Measurements from ENCODE around the gene CUEDC2. TPM values are rescaled to one million over a fixed set of nuclear protein-coding genes. Genes with fewer than 3 reads are reported as not detected.

The CUEDC2 gene
- total and polyA plus RNA-seq, 4 donors = 40.6 to 80.2 (median 51.8) TPM

DNA sequence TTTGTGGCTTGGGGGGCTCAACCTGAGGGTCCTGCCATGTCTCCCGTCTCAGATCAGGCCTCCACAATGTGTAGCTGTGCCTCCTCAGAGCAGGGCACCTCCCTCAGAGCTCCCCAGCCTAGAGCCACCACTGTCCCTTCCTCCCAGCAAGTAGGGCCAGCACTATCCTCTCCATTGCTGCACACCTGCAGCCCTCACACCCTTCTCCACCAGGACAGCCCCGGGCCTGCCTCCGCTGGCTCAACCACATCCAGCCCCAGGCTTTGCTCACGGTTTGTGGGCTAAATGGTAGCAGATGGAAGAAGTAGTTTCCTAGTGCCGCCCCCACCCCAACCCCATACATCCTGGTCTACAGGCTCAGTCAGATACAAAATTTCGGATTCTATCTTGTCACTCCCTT, 26.7 kb downstream of the CUEDC2 start:
- H3K4me3 ChIP-seq (ENCODE audit: low read length in 2 of 2) = no peak overlapping the region

DNA sequence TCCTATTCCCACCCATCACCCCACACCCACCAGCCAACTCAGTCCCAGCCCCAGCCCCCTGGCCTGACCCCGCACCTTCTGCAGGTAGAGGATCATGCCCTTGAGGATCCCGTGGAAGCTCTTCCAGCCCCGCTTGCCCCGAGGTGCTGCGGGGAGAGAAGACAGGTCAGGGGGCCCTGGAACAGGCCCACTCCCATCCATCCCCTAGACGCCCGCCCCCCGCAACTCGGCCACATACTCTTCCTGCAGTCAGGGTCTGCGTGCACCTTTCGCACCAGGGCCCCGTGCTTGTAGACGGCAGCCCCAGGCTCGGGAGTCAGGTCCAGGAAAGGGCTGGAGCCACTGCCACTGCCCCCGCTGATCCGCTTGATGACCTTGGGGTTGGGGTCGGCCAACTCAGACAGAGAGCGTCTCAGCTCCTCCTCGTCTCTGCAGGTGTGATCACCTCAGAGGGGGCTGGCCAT, 27.2 kb downstream of the CUEDC2 start:
- Histone ChIP-seq H3K4me1 (ENCODE audit: control insufficient read depth in 1 of 2, insufficient read depth in 2 of 2, low read length in 2 of 2) (no peaks in the 10 kb centered on the region), H3K4me3 (ENCODE audit: low read length in 2 of 2) (no peak overlapping the region), H3K27me3 (ENCODE audit: control insufficient read depth in 1 of 2, insufficient read depth in 2 of 2, low read length in 1 of 2) (no peaks in the 10 kb centered on the region), H3K36me3 (ENCODE audit: control insufficient read depth in 1 of 2, insufficient read depth in 2 of 2, low read length in 1 of 2) (no peaks in the 10 kb centered on the region), H3K9me3 (ENCODE audit: control insufficient read depth, low read length) (no peaks in the 10 kb centered on the region), H3K27ac (ENCODE audit: low read depth in 1 of 2, low read length in 2 of 2) (no peak overlapping the region)
- 85 to 87% methylated on average over 19 of the region's 19 CpGs for WGBS, 2 donors
- intact Hi-C loops (cut with DNase I) = no loop called here
- DNase-seq (no peak), ATAC-seq (ENCODE audit: low FRiP score) (no peak)

More for the DNA sequence above, 26.7 kb downstream of the CUEDC2 start:
- Histone ChIP-seq H3K36me3 (ENCODE audit: control insufficient read depth in 1 of 2, insufficient read depth in 2 of 2, low read length in 1 of 2) (no peaks in the 10 kb centered on the region), H3K4me1 (ENCODE audit: control insufficient read depth in 1 of 2, insufficient read depth in 2 of 2, low read length in 2 of 2) (no peaks in the 10 kb centered on the region), H3K27ac (ENCODE audit: low read depth in 1 of 2, low read length in 2 of 2) (no peak overlapping the region), H3K27me3 (ENCODE audit: control insufficient read depth in 1 of 2, insufficient read depth in 2 of 2, low read length in 1 of 2) (no peaks in the 10 kb centered on the region), H3K9me3 (ENCODE audit: control insufficient read depth, low read length) (no peaks in the 10 kb centered on the region)
- intact Hi-C loops (cut with DNase I) = no loop called here
- no peak for DNase-seq
- no peak for ATAC-seq (ENCODE audit: low FRiP score)
- WGBS, 2 donors = 79 to 88% methylated on average over 6 of the region's 6 CpGs

- Histone ChIP-seq H3K4me3 (ENCODE audit: low read length in 2 of 2) (no peak overlapping the region), H3K36me3 (ENCODE audit: control insufficient read depth in 1 of 2, insufficient read depth in 2 of 2, low read length in 1 of 2) (no peaks in the 10 kb centered on the region), H3K9me3 (ENCODE audit: control insufficient read depth, low read length) (no peaks in the 10 kb centered on the region), H3K4me1 (ENCODE audit: control insufficient read depth in 1 of 2, insufficient read depth in 2 of 2, low read length in 2 of 2) (no peaks in the 10 kb centered on the region), H3K27ac (ENCODE audit: low read depth in 1 of 2, low read length in 2 of 2) (no peak overlapping the region), H3K27me3 (ENCODE audit: control insufficient read depth in 1 of 2, insufficient read depth in 2 of 2, low read length in 1 of 2) (no peaks in the 10 kb centered on the region)
- ATAC-seq (ENCODE audit: low FRiP score) = no peak
- intact Hi-C loops (cut with DNase I) = no loop called here
- DNase-seq = peak in 1 of 2 donors; percentile 29
- WGBS, 2 donors = 88 to 91% methylated on average over 16 to 17 of the region's 17 CpGs
Observed at GRCh38 chr10:102404361-102405107, 27.8 kb downstream of the CUEDC2 start.

GRCh38 chr10:102403115-102403514, 29.3 kb downstream of the CUEDC2 start:
- ATAC-seq (ENCODE audit: low FRiP score) (no peak), DNase-seq (no peak)
- H3K9me3 ChIP-seq (ENCODE audit: control insufficient read depth, low read length) = no peaks in the 10 kb centered on the region
- H3K4me1 ChIP-seq (ENCODE audit: control insufficient read depth in 1 of 2, insufficient read depth in 2 of 2, low read length in 2 of 2) = no peaks in the 10 kb centered on the region
- no peaks in the 10 kb centered on the region for H3K27me3 ChIP-seq (ENCODE audit: control insufficient read depth in 1 of 2, insufficient read depth in 2 of 2, low read length in 1 of 2)
- 86% methylated on average over 13 of the region's 13 CpGs for WGBS, 2 donors
- no peaks in the 10 kb centered on the region for H3K36me3 ChIP-seq (ENCODE audit: control insufficient read depth in 1 of 2, insufficient read depth in 2 of 2, low read length in 1 of 2)
- intact Hi-C loops (cut with DNase I) = no loop called here
- no peak overlapping the region for H3K4me3 ChIP-seq (ENCODE audit: low read length in 2 of 2)
- H3K27ac ChIP-seq (ENCODE audit: low read depth in 1 of 2, low read length in 2 of 2) = no peak overlapping the region

GRCh38 chr10:102402512-102402896, 29.9 kb downstream of the CUEDC2 start:
- Histone ChIP-seq H3K27ac (ENCODE audit: low read depth in 1 of 2, low read length in 2 of 2) (no peak overlapping the region), H3K27me3 (ENCODE audit: control insufficient read depth in 1 of 2, insufficient read depth in 2 of 2, low read length in 1 of 2) (no peaks in the 10 kb centered on the region), H3K9me3 (ENCODE audit: control insufficient read depth, low read length) (no peaks in the 10 kb centered on the region), H3K36me3 (ENCODE audit: control insufficient read depth in 1 of 2, insufficient read depth in 2 of 2, low read length in 1 of 2) (no peaks in the 10 kb centered on the region), H3K4me1 (ENCODE audit: control insufficient read depth in 1 of 2, insufficient read depth in 2 of 2, low read length in 2 of 2) (no peaks in the 10 kb centered on the region), H3K4me3 (ENCODE audit: low read length in 2 of 2) (no peak overlapping the region)
- ATAC-seq (ENCODE audit: low FRiP score) (no peak), DNase-seq (no peak)
- WGBS, 2 donors = 86 to 90% methylated on average over 5 of the region's 5 CpGs
- intact Hi-C loops (cut with DNase I) = no loop called here

- H3K36me3 ChIP-seq (ENCODE audit: control insufficient read depth in 1 of 2, insufficient read depth in 2 of 2, low read length in 1 of 2) = no peaks in the 10 kb centered on the region
- DNase-seq (no peak), ATAC-seq (ENCODE audit: low FRiP score) (no peak)
- H3K9me3 ChIP-seq (ENCODE audit: control insufficient read depth, low read length) = no peaks in the 10 kb centered on the region
- H3K27ac ChIP-seq (ENCODE audit: low read depth in 1 of 2, low read length in 2 of 2) = no peak overlapping the region
- no peaks in the 10 kb centered on the region for H3K27me3 ChIP-seq (ENCODE audit: control insufficient read depth in 1 of 2, insufficient read depth in 2 of 2, low read length in 1 of 2)
- no peaks in the 10 kb centered on the region for H3K4me1 ChIP-seq (ENCODE audit: control insufficient read depth in 1 of 2, insufficient read depth in 2 of 2, low read length in 2 of 2)
- WGBS, 2 donors = 76 to 77% methylated on average over 18 of the region's 18 CpGs
- no peak overlapping the region for H3K4me3 ChIP-seq (ENCODE audit: low read length in 2 of 2)
- intact Hi-C loops (cut with DNase I) = loop anchor here in 1 of 2 donors (2.0 kb wide), 1 partner anchor 173 kb away; no protein-coding TSS in a partner anchor
Observed at GRCh38 chr10:102401735-102402511, 30.5 kb downstream of the CUEDC2 start.

- ATAC-seq (ENCODE audit: low FRiP score) (no peak), DNase-seq (no peak)
- 92 to 95% methylated on average over 8 of the region's 8 CpGs for WGBS, 2 donors
- Histone ChIP-seq H3K36me3 (ENCODE audit: control insufficient read depth in 1 of 2, insufficient read depth in 2 of 2, low read length in 1 of 2) (no peaks in the 10 kb centered on the region), H3K27me3 (ENCODE audit: control insufficient read depth in 1 of 2, insufficient read depth in 2 of 2, low read length in 1 of 2) (no peaks in the 10 kb centered on the region), H3K27ac (ENCODE audit: low read depth in 1 of 2, low read length in 2 of 2) (no peak overlapping the region), H3K4me1 (ENCODE audit: control insufficient read depth in 1 of 2, insufficient read depth in 2 of 2, low read length in 2 of 2) (no peaks in the 10 kb centered on the region), H3K4me3 (ENCODE audit: low read length in 2 of 2) (no peak overlapping the region), H3K9me3 (ENCODE audit: control insufficient read depth, low read length) (no peaks in the 10 kb centered on the region)
- intact Hi-C loops (cut with DNase I) = loop anchor here in 1 of 2 donors (2.0 kb wide), 1 partner anchor 172 kb away; no protein-coding TSS in a partner anchor
Observed at GRCh38 chr10:102401342-102401654, 31.1 kb downstream of the CUEDC2 start.

- Histone ChIP-seq H3K27me3 (ENCODE audit: control insufficient read depth in 1 of 2, insufficient read depth in 2 of 2, low read length in 1 of 2) (no peaks in the 10 kb centered on the region), H3K4me3 (ENCODE audit: low read length in 2 of 2) (no peak overlapping the region), H3K27ac (ENCODE audit: low read depth in 1 of 2, low read length in 2 of 2) (no peak overlapping the region), H3K4me1 (ENCODE audit: control insufficient read depth in 1 of 2, insufficient read depth in 2 of 2, low read length in 2 of 2) (no peaks in the 10 kb centered on the region), H3K9me3 (ENCODE audit: control insufficient read depth, low read length) (no peaks in the 10 kb centered on the region), H3K36me3 (ENCODE audit: control insufficient read depth in 1 of 2, insufficient read depth in 2 of 2, low read length in 1 of 2) (no peaks in the 10 kb centered on the region)
- no peak for DNase-seq
- intact Hi-C loops (cut with DNase I) = loop anchor here in 1 of 2 donors (2.0 kb wide), 1 partner anchor 172 kb away; no protein-coding TSS in a partner anchor
- ATAC-seq (ENCODE audit: low FRiP score) = no peak
- WGBS, 2 donors = 90 to 91% methylated on average over 22 of the region's 22 CpGs
Observed at GRCh38 chr10:102400598-102401341, 31.6 kb downstream of the CUEDC2 start.
